H1 (cell line): ENCODE results near the gene TOMM7. TPM values are rescaled to one million over a fixed set of nuclear protein-coding genes. Genes with fewer than 3 reads are reported as not detected.

Source experiments
- BCL11A ChIP-seq, 2 experiments: IDR thresholded peaks; one replicate each; pipeline ENCODE4 v1.6.1; 2011; ENCODE audit warnings: low read depth in 2 of 2, low read length in 2 of 2, mild to moderate bottlenecking in 2 of 2
- CHD7 ChIP-seq: fragments of 300-600 bp; sonication (generic); IDR thresholded peaks from 2 replicates; pipeline ENCODE4 v1.7.1; 2012; ENCODE audit warnings: low read length, moderate library complexity, mild to moderate bottlenecking, inconsistent platforms; ENCODE audit not compliant: insufficient replicate concordance
- FOSL1 ChIP-seq: IDR thresholded peaks from 2 replicates; pipeline ENCODE4 v1.6.1; 2011; ENCODE audit warnings: mild to moderate bottlenecking, low read depth, low read length, moderate library complexity; ENCODE audit not compliant: insufficient read depth
- MAX ChIP-seq: IDR thresholded peaks from 2 replicates; pipeline ENCODE4 v1.6.1; 2012; ENCODE audit warnings: inconsistent platforms
- POLR2AphosphoS5 ChIP-seq: IDR thresholded peaks from 2 replicates; pipeline ENCODE4 v1.6.1; 2011; ENCODE audit warnings: low read depth, low read length
- polyA plus RNA-seq, 7 experiments: library from polyadenylated mRNA; depleted of rRNA in 3 of 7; stranded (reverse) in 5 of 7; unstranded in 2 of 7; fragments of >200 nt in 5 of 7; fragments of 200-250 nt in 2 of 7; gene quantifications; 1 replicate in 5 of 7; 2 replicates in 1 of 7; 4 replicates in 1 of 7; pipeline versions ENCODE4 v1.2.1 to v1.2.3, GENCODE V29; 2011 to 2013; ENCODE audit warnings: missing spikeins in 2 of 7, mixed read lengths in 2 of 7
- total RNA-seq: library from RNA; stranded (reverse); fragmentation: NEBNext Ultra II Directional; extraction: Animal tissue kit (Norgen Biotek cat#: 25700); gene quantifications from 2 replicates; pipeline ENCODE4 v1.2.1, GENCODE V29; 2021

The TOMM7 gene
- total and polyA plus RNA-seq, 2 of the 8 experiments (the other 6 are each of a cell fraction or from before 2014, with no cell fraction given): 389 to 508 TPM

GRCh38 chr7:22867589-22867988, 44.9 kb upstream of the TOMM7 start (continued):
- TF ChIP-seq CHD7 (no peak), MAX (no peak), BCL11A (IDR thresholded peaks at IDR 0.05; ENCODE audit: low read depth in 2 of 2, low read length in 2 of 2) (no peak), POLR2AphosphoS5 (peak; percentile 12; the same call in 1 of the 2 replicates), FOSL1 (no peak)
